HG02588 (cell line): ENCODE data around the gene CYP2E1.
A peak's percentile ranks its signal among the peaks of the same experiment; 100 is the strongest.
"Not testable (repeated sequence)": the region's sequence is repeated elsewhere in the genome, so short reads cannot be mapped to it uniquely, and the experiment has no call there.

Source experiments
- ATAC-seq: cut with Tn5 transposase; IDR thresholded peaks from one replicate; pipeline ENCODE4 v1.9.1; 2021; ENCODE audit warnings: mild to moderate bottlenecking, moderate library complexity; ENCODE audit not compliant: unreplicated experiment

The CYP2E1 gene

GRCh38 chr10:133526957-133527588 lies at the start of gene CYP2E1:
Gene CYP2E1 (plus strand): TSS chr10:133527363. CDS start chr10:133527396, 33 bp downstream.
- ATAC-seq: no peak

DNA sequence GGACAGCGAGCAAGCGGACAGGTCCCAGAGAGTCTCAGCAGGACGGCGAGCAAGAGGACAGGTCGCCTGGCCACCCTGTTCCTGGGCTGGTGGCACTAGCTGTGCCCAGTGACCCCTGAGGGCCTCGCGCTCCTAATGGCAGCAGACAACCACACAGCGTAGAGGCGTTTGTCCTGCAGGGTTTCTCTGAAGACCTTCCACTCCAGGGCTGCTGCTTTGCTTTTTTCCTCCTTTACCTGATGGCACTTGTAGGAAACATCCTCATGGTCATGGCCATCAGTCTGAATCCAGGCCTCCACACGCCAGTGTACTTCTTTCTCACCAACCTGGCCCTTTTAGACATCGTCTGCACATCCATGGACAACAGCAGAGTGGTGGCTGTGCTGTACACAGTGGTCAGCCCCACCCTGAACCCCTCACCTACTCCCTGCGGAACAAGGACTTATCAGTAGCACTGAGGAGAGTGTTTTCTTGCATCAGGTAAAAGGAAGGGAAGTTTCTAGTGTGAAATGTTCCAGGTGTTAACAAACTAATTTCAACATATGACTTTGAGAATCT lies 46.0 kb upstream of the CYP2E1 start:
- ATAC-seq: no peak

GRCh38 chr10:133481657-133482056 lies 45.5 kb upstream of the CYP2E1 start:
- no peak for ATAC-seq

DNA sequence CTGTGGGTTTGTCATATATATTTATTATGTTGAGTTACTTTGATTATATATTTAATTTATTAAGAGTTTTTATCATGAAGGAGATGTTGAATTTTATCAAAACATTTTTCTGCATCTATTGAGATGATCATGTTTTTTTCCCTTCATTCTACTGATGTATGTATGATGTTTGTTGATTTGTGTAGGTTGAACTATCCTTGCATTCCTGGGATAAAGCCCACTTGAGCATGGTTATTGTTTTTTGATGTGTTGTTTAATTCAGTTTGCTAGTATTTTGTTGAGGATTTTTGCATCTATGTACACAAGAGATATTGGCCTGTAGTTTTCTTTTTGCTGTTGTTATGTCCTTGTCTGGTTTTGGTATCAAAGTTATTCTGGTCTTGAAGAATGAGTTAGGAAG lies 42.3 kb upstream of the CYP2E1 start:
- ATAC-seq: no peak

DNA sequence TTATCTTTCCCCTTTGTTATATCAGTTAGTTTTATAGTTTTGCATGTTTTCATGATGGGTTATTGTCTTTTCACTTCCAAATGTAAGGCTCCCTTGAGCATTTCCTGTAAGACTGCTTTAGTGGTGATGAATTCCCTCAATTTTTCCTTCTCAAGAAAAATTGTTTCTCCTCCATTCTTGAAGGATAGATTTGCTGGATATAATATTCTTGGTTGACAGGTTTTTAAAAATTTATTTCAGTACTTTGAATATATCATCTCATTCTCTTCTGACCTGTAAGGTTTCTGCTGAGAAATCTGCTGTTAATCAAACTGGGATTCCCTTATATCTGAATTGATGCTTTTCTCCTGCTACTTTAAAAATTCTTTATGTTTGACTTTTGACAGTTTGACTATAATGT lies 40.1 kb upstream of the CYP2E1 start:
- ATAC-seq: no peak

GRCh38 chr10:133488354-133488753 lies 38.8 kb upstream of the CYP2E1 start:
- ATAC-seq: no peak

DNA sequence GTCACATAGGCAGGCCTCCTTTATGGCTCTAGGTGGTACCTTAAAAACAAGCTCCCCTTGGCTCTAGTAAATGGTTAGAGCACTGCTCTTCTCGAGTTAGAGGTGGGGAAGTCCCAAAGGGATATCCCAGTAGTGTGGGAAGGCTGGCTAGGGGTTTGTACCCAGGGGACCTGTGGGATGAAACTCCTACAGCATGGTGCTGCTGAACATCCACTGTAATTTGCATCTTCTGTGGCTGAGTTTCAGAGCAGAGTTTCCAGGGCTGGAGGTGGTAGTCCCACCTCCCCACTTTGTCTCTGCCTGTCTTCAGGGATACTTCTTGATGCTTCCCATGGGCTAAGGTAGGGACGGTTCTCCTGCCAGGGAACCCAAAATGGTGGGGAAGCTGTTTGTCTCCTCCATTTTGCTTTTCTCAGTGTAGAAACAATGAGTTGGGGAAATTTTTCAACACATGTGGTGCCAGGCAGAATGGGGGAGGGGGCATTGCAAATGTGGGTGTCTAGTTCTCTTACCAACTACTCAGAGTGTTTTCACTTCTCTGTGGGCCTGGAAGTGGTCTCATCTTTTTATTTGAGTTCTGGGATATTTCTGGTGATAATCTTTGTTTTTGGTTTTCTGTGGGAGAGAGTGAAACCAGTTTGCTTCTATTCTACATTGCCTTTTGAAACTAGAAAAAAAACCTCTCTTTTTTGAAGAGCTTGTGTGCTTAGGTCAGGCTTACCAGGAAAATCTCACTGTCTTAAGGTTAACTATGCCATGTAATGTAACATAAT lies 37.2 kb upstream of the CYP2E1 start:
- ATAC-seq: no peak

DNA sequence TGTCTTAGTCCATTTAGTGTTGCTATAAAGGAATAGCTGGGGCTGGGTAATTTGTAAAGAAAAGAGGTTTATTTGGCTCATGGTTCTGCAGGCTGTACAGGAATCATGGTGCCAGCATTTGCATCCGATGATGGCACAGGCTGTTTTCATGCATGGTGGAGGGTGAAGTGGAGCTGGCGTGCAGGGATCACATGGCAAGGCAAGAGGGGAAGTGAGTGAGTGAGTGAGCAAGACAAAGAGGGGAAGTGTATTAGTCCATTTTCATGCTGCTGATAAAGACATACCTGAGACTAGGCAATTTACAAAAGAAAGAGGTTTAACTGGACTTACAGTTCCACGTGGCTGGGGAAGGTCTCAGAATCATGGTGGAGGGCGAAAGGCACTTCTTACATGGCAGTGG lies 33.6 kb upstream of the CYP2E1 start:
- not testable (repeated sequence) for ATAC-seq

GRCh38 chr10:133497363-133497762 lies 29.8 kb upstream of the CYP2E1 start:
- ATAC-seq: not testable (repeated sequence)

DNA sequence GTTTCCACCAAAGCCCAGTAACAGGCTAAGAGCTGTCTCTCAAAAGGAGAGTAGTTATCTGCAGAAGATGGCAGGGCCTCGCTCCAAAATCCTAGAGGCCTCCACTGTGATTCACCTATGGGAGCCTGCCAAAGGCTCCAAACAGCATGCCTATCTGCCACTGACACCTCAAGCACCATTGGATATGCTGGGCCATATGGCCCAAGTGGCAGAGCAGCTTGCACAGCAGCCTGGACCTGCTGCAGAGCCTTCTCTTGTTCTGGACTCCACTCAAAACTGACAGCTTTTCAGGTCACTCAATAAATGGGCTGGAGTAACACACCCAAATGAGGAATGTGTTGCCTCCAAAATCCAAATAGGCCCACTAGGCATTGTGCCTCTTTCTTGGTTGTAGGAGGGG lies 28.0 kb upstream of the CYP2E1 start:
- not testable (repeated sequence) for ATAC-seq

GRCh38 chr10:133500897-133501296 lies 26.3 kb upstream of the CYP2E1 start:
- ATAC-seq: not testable (repeated sequence)

GRCh38 chr10:133509700-133510099 lies 17.5 kb upstream of the CYP2E1 start:
- no peak for ATAC-seq

- ATAC-seq: no peak
Measured at GRCh38 chr10:133511408-133511807, 15.8 kb upstream of the CYP2E1 start.

DNA sequence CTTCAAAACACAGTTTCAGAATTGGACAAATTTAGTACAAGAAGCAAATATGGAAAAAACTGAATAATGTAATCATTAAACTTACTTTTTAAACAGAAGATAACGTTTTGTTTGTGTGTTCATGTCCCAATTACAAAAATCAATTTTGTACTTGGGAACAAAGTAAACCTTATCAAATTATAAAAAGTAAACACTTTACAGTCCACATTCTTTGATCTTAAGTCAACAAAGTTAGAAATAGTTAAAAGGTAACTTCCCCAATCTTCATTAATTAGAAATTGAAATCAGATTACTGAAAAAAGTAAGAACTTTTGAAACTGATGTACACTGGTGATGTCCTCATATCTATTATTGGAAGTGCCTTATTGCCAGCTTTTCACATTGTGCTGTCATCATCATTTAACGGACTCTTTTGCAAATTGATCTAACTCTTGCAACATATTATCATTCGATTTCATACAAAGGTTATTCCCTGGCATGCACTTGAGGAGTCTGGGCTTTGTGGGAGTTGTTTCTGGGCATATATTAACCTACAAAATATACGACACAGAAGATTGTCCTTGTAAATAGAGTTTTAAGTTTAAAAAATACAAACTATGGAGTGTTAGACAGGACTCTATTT lies 15.1 kb upstream of the CYP2E1 start:
- ATAC-seq: no peak

- no peak for ATAC-seq
Measured at GRCh38 chr10:133515471-133515870, 11.7 kb upstream of the CYP2E1 start.

- ATAC-seq: no peak
Measured at GRCh38 chr10:133516057-133516456, 11.1 kb upstream of the CYP2E1 start.

DNA sequence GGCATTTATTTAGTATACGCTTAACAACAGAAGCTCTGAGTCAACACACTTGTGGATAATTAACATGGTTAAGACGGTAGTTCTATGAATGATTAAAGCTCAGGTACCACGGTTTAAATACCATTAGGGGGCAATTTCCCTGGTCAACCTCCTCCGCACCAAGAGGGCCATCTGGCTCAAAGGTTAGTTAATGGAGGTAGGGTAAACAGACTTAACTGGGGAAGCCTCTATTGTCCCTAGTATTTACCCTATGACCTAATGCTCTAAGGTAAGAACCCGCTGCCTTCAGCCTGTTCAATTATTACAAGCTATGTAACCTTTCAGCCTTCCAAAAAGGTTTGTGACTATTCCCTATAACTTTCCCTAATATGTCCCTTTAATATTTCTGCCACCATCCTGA lies 8.6 kb upstream of the CYP2E1 start:
- not testable (repeated sequence) for ATAC-seq

DNA sequence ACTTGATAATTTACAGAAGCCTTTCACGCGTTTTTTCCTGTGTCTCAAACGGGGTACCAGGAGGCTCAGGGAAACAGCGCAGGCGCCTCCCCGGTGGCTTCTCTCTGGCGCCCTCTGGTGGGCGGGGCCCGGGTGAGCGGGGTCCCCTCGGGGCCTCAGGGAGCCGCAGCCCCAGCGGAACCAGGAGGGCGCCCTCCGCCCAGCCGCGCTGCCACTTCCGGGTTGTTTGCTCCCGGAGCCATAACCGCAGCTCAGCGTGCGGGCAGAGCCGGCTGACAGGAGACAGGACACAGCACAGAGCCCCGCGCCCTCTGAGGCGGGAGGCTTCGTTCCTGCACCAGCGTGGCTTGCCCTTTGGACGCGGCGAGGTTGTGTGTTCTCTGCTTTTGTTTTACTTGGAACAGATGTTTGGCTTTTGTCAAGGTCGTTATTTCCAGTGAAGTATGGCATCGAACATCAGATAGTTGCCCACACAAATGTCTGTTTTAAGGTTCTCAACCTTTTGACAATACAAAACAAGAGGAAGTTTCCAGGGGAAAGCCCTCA lies 6.9 kb upstream of the CYP2E1 start:
- ATAC-seq: peak; percentile 97

DNA sequence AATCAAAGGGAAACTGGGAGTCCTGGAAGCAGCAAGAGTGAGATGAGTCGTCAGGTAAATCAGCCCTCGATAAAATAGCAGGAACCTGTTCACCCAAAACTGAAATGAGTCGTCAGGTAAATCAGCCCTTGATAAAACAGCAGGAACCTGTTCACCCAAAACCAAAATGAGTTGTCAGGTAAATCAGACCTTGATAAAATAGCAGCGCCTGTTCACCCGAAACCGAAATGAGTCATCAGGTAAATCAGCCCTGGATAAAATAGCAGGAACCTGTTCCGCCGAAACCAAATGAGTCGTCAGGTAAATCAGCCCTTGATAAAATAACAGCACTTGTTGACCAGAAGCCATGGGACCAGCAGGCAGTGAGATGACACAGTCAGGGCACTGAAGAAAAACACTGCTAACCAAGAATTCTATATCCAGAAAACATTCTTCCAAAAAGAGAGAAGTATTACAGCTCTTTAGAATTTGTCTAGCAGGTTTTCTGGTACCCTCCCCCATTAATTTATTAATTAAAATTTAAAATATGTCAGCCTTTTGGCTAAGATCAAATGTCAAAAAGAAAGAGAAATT lies 3.4 kb upstream of the CYP2E1 start:
- no peak for ATAC-seq

- no peak for ATAC-seq
Measured at GRCh38 chr10:133525444-133525843, 1.7 kb upstream of the CYP2E1 start.

GRCh38 chr10:133527771-133528271 lies 658 bp downstream of the CYP2E1 start:
- ATAC-seq: no peak
